Subcutaneous adipose tissue (tissue), 4 donors: ENCODE data around the gene FBXO39. TPM values are rescaled to one million over a fixed set of nuclear protein-coding genes. Genes with fewer than 3 reads are reported as not detected.

ENCODE experiments used
- CTCF ChIP-seq: fragments of 450-650 bp; IDR thresholded peaks from one replicate; pipeline ENCODE4 v1.5.1; 2016; ENCODE audit warnings: low read depth, mild to moderate bottlenecking, control low read depth, antibody characterized with exemption, moderate library complexity
- total RNA-seq, 4 donors: library from RNA; depleted of rRNA; stranded (reverse); fragments of >200 nt; gene quantifications; one replicate each; pipeline ENCODE4 v1.1.0, GENCODE V29; 2016

The FBXO39 gene
- total RNA-seq, 4 donors from 2014 or later: 0.66 to 4.7 TPM; not detected in 2

GRCh38 chr17:6755281-6755680 lies 20.7 kb upstream of the FBXO39 start:
- TF ChIP-seq CTCF: no peak

GRCh38 chr17:6755731-6756184 lies 20.3 kb upstream of the FBXO39 start, which contains the start of gene XAF1:
TSS of gene XAF1 (plus strand) at chr17:6756046. CDS start at chr17:6756079, 33 bp downstream.
- no peak for TF ChIP-seq CTCF

GRCh38 chr17:6756425-6757031 lies 19.5 kb upstream of the FBXO39 start:
- TF ChIP-seq CTCF: no peak

- no peak for TF ChIP-seq CTCF
Observed at GRCh38 chr17:6757747-6758146, 18.3 kb upstream of the FBXO39 start.

- TF ChIP-seq CTCF: no peak
Observed at GRCh38 chr17:6761779-6762178, 14.2 kb upstream of the FBXO39 start.

GRCh38 chr17:6768447-6768846 lies 7.6 kb upstream of the FBXO39 start:
- TF ChIP-seq CTCF: no peak

GRCh38 chr17:6772016-6772415 lies 4.0 kb upstream of the FBXO39 start:
- no peak for TF ChIP-seq CTCF
